ENCODE measurements around the gene INSRR. TPM values are rescaled to one million over a fixed set of nuclear protein-coding genes. Genes with fewer than 3 reads are reported as not detected.

INSRR gene
- total RNA-seq, 1 experiment from 2014 or later: not detected

- H3K4me1 Mint-ChIP-seq (ENCODE audit: low read depth, unreplicated experiment): no peaks in the 10 kb centered on the region
- ChIA-PET POLR2A (no interaction called here), CTCF (interaction anchor here (0.7 to 1.0 kb wide), 2 partner anchors 55 to 85 kb away, joined by 3 to 4 read pairs; partner anchors contain the start of gene NTRK1)
- no TSS peak for BruUV-seq (replicated peaks)
- no peaks in the 10 kb centered on the region for H3K9me3 Mint-ChIP-seq (ENCODE audit: unreplicated experiment)
- H3K27me3 ChIP-seq (replicated peaks; ENCODE audit: control insufficient read depth, insufficient read depth, low read length): no peaks in the 10 kb centered on the region
- H3K4me3 Mint-ChIP-seq (ENCODE audit: unreplicated experiment): no peak overlapping the region
- H3K27ac Mint-ChIP-seq (ENCODE audit: unreplicated experiment): no peak overlapping the region
- no peak overlapping the region for H3K4me3 ChIP-seq (ENCODE audit: low read depth, low read length)
- H3K36me3 Mint-ChIP-seq (ENCODE audit: insufficient read depth, unreplicated experiment): peaks cover 20% of the 10 kb centered on the region
- H3K4me1 ChIP-seq: no peaks in the 10 kb centered on the region
- no peaks in the 10 kb centered on the region for H3K27me3 Mint-ChIP-seq (ENCODE audit: insufficient read depth, unreplicated experiment)
- TF ChIP-seq CTCF (IDR thresholded peaks at IDR 0.05; ENCODE audit: insufficient read depth in 1 of 2, low read depth in 1 of 2, low read length in 1 of 2, severe bottlenecking in 1 of 2, unreplicated experiment in 1 of 2): no peak
- no peaks in the 10 kb centered on the region for H3K9me3 ChIP-seq
- intact Hi-C loops (cut with micrococcal nuclease; ENCODE audit: unreplicated experiment): no loop called here
- peaks cover 2% of the 10 kb centered on the region; the same call in 1 of the 2 replicates for H3K36me3 ChIP-seq (ENCODE audit: control insufficient read depth, insufficient read depth, low read length)
- no peak for DNase-seq
These were observed 53.0 kb downstream of the INSRR start for GRCh38 chr1:156805766-156806511.

GRCh38 chr1:156804572-156805243 lies 54.2 kb downstream of the INSRR start:
- peaks cover 2% of the 10 kb centered on the region; the same call in 1 of the 2 replicates for H3K36me3 ChIP-seq (ENCODE audit: control insufficient read depth, insufficient read depth, low read length)
- H3K4me3 ChIP-seq (ENCODE audit: low read depth, low read length): no peak overlapping the region
- ChIA-PET CTCF (interaction anchor here (0.7 to 1.0 kb wide), 3 partner anchors 9 to 87 kb away, joined by 3 to 4 read pairs (median 3); partner anchors contain the start of gene NTRK1), POLR2A (no interaction called here)
- no peak for DNase-seq
- Mint-ChIP-seq H3K36me3 (ENCODE audit: insufficient read depth, unreplicated experiment) (peaks cover 32% of the 10 kb centered on the region), H3K4me3 (ENCODE audit: unreplicated experiment) (no peak overlapping the region), H3K4me1 (ENCODE audit: low read depth, unreplicated experiment) (no peaks in the 10 kb centered on the region), H3K27me3 (ENCODE audit: insufficient read depth, unreplicated experiment) (no peaks in the 10 kb centered on the region), H3K27ac (ENCODE audit: unreplicated experiment) (peak overlapping the region; percentile 49), H3K9me3 (ENCODE audit: unreplicated experiment) (no peaks in the 10 kb centered on the region)
- no peaks in the 10 kb centered on the region for H3K27me3 ChIP-seq (replicated peaks; ENCODE audit: control insufficient read depth, insufficient read depth, low read length)
- BruUV-seq (replicated peaks): no TSS peak
- intact Hi-C loops (cut with micrococcal nuclease; ENCODE audit: unreplicated experiment): no loop called here
- no peaks in the 10 kb centered on the region for H3K9me3 ChIP-seq
- H3K4me1 ChIP-seq: no peaks in the 10 kb centered on the region
- no peak for TF ChIP-seq CTCF (IDR thresholded peaks at IDR 0.05; ENCODE audit: insufficient read depth in 1 of 2, low read depth in 1 of 2, low read length in 1 of 2, severe bottlenecking in 1 of 2, unreplicated experiment in 1 of 2)

- Mint-ChIP-seq H3K27me3 (ENCODE audit: insufficient read depth, unreplicated experiment) (no peaks in the 10 kb centered on the region), H3K36me3 (ENCODE audit: insufficient read depth, unreplicated experiment) (peaks cover 36% of the 10 kb centered on the region), H3K9me3 (ENCODE audit: unreplicated experiment) (no peaks in the 10 kb centered on the region), H3K4me1 (ENCODE audit: low read depth, unreplicated experiment) (no peaks in the 10 kb centered on the region), H3K27ac (ENCODE audit: unreplicated experiment) (peak overlapping the region; percentile 49), H3K4me3 (ENCODE audit: unreplicated experiment) (no peak overlapping the region)
- intact Hi-C loops (cut with micrococcal nuclease; ENCODE audit: unreplicated experiment): no loop called here
- H3K27me3 ChIP-seq (replicated peaks; ENCODE audit: control insufficient read depth, insufficient read depth, low read length): no peaks in the 10 kb centered on the region
- no peaks in the 10 kb centered on the region for H3K9me3 ChIP-seq
- ChIA-PET CTCF (no interaction called here), POLR2A (no interaction called here)
- BruUV-seq (replicated peaks): no TSS peak
- no peak for DNase-seq
- H3K4me1 ChIP-seq: no peaks in the 10 kb centered on the region
- H3K36me3 ChIP-seq (ENCODE audit: control insufficient read depth, insufficient read depth, low read length): peaks cover 4% of the 10 kb centered on the region; the same call in 1 of the 2 replicates
- no peak for TF ChIP-seq CTCF (IDR thresholded peaks at IDR 0.05; ENCODE audit: insufficient read depth in 1 of 2, low read depth in 1 of 2, low read length in 1 of 2, severe bottlenecking in 1 of 2, unreplicated experiment in 1 of 2)
- H3K4me3 ChIP-seq (ENCODE audit: low read depth, low read length): no peak overlapping the region
These were observed 54.9 kb downstream of the INSRR start for GRCh38 chr1:156804026-156804425.

Measured in Caco-2 (cell line).